Endodermal cell (in vitro differentiated cells): ENCODE results near the gene HIRIP3. TPM values are rescaled to one million over a fixed set of nuclear protein-coding genes. Genes with fewer than 3 reads are reported as not detected.

Experiments
- DNase-seq: peaks from one replicate; pipeline ENCODE4 v3.0.0-alpha.2; 2017
- H3K27ac ChIP-seq: 2 replicates; pipeline ENCODE4 v1.5.1; 2013; ENCODE audit warnings: mild to moderate bottlenecking, low read depth, low read length, moderate library complexity
- H3K27me3 ChIP-seq: 2 replicates; pipeline ENCODE4 v1.6.1; 2013; ENCODE audit warnings: mild to moderate bottlenecking, low read length, moderate library complexity; ENCODE audit not compliant: insufficient read depth, control insufficient read depth, poor library complexity, severe bottlenecking
- H3K36me3 ChIP-seq: 2 replicates; pipeline ENCODE4 v1.7.0; 2013; ENCODE audit warnings: mild to moderate bottlenecking, low read length, moderate library complexity; ENCODE audit not compliant: control insufficient read depth, insufficient read depth
- H3K4me1 ChIP-seq: one replicate; pipeline ENCODE4 v1.7.0; 2013; ENCODE audit warnings: low read length; ENCODE audit not compliant: control insufficient read depth, insufficient read depth
- H3K4me3 ChIP-seq: 2 replicates; pipeline ENCODE4 v1.5.1; 2013; ENCODE audit warnings: mild to moderate bottlenecking, low read length, moderate library complexity
- H3K9ac ChIP-seq: 2 replicates; pipeline ENCODE4 v1.6.1; 2013; ENCODE audit warnings: mild to moderate bottlenecking, low read length, moderate library complexity; ENCODE audit not compliant: poor library complexity, severe bottlenecking; ENCODE audit errors: extremely low read depth
- H3K9me3 ChIP-seq: 2 replicates; pipeline ENCODE4 v1.6.1; 2013; ENCODE audit warnings: mild to moderate bottlenecking, low read length, moderate library complexity; ENCODE audit not compliant: control insufficient read depth
- H3K27ac Mint-ChIP-seq: 2 replicates; pipeline ENCODE4 v1.8.0; 2020; ENCODE audit warnings: mixed read lengths
- H3K27me3 Mint-ChIP-seq: 2 replicates; pipeline ENCODE4 v1.8.0; 2021; ENCODE audit warnings: mild to moderate bottlenecking, mixed read lengths; ENCODE audit not compliant: insufficient read depth
- H3K36me3 Mint-ChIP-seq: 2 replicates; pipeline ENCODE4 v1.8.0; 2020; ENCODE audit warnings: low read depth, mixed read lengths
- H3K4me1 Mint-ChIP-seq: 2 replicates; pipeline ENCODE4 v1.8.0; 2020; ENCODE audit warnings: mixed read lengths
- H3K4me3 Mint-ChIP-seq: 2 replicates; pipeline ENCODE4 v1.8.0; 2020; ENCODE audit warnings: mild to moderate bottlenecking, moderate library complexity, mixed read lengths
- H3K9me3 Mint-ChIP-seq: 2 replicates; pipeline ENCODE4 v1.8.0; 2020; ENCODE audit warnings: mild to moderate bottlenecking, mixed read lengths
- CTCF ChIP-seq: fragments of 200-600 bp; sonication (generic); conservative IDR thresholded peaks from 2 replicates; pipeline ENCODE4 v1.5.0; 2021; ENCODE audit warnings: antibody characterized with exemption, mild to moderate bottlenecking
- WGBS, 2 experiments: methylation state at CpG; one replicate each; pipeline versions ENCODE4 v1.1.5 to v1.1.7; 2013; ENCODE audit warnings: missing lambda C conversion rate in 2 of 2, mixed read lengths in 1 of 2; ENCODE audit not compliant: insufficient coverage in 1 of 2, insufficient read length in 1 of 2; 5-methylcytosine and 5-hydroxymethylcytosine counted together
- total RNA-seq, 2 donors: library from RNA; stranded (reverse); fragmentation: NEBNext Ultra II Directional in 1 of 2; extraction: Animal tissue kit (Norgen Biotek cat#: 25700) in 1 of 2; gene quantifications; 2 replicates in 1 of 2; 3 replicates in 1 of 2; pipeline ENCODE4 v1.2.1, GENCODE V29; 2021

The HIRIP3 gene
- total RNA-seq, 2 donors from 2014 or later: 9.4 to 13.9 TPM

GRCh38 chr16:30004424-30004776 is 9.0 kb upstream of the HIRIP3 start:
- Mint-ChIP-seq H3K4me3 (no peak overlapping the region), H3K27ac (no peak overlapping the region), H3K36me3 (peaks cover 15% of the 10 kb centered on the region), H3K27me3 (peaks cover 14% of the 10 kb centered on the region), H3K9me3 (no peaks in the 10 kb centered on the region), H3K4me1 (no peaks in the 10 kb centered on the region)
- Histone ChIP-seq H3K4me1 (no peaks in the 10 kb centered on the region), H3K9ac (no peak overlapping the region), H3K9me3 (no peaks in the 10 kb centered on the region), H3K27ac (no peak overlapping the region), H3K4me3 (no peak overlapping the region), H3K27me3 (no peaks in the 10 kb centered on the region), H3K36me3 (peaks cover 15% of the 10 kb centered on the region)
- TF ChIP-seq CTCF: no peak
- 94 to 97% methylated on average over 10 to 19 of the region's 19 CpGs for WGBS, 2 experiments
- DNase-seq: no peak

GRCh38 chr16:30003670-30004423 is 8.4 kb upstream of the HIRIP3 start:
- Histone ChIP-seq H3K27me3 (no peaks in the 10 kb centered on the region), H3K9me3 (no peaks in the 10 kb centered on the region), H3K27ac (no peak overlapping the region), H3K4me1 (no peaks in the 10 kb centered on the region), H3K9ac (no peak overlapping the region), H3K4me3 (no peak overlapping the region), H3K36me3 (peaks cover 15% of the 10 kb centered on the region)
- no peak overlapping the region for H3K4me3 Mint-ChIP-seq
- WGBS, 2 experiments: 92 to 98% methylated on average over 13 to 17 of the region's 17 CpGs
- peak overlapping the region; percentile 26 for H3K27ac Mint-ChIP-seq
- DNase-seq: no peak
- H3K27me3 Mint-ChIP-seq: peaks cover 9% of the 10 kb centered on the region
- no peaks in the 10 kb centered on the region for H3K9me3 Mint-ChIP-seq
- H3K4me1 Mint-ChIP-seq: no peaks in the 10 kb centered on the region
- TF ChIP-seq CTCF: no peak
- peaks cover 19% of the 10 kb centered on the region for H3K36me3 Mint-ChIP-seq

- peaks cover 27% of the 10 kb centered on the region for H3K36me3 Mint-ChIP-seq
- Histone ChIP-seq H3K36me3 (peaks cover 20% of the 10 kb centered on the region), H3K4me1 (no peaks in the 10 kb centered on the region), H3K27ac (no peak overlapping the region), H3K9ac (no peak overlapping the region), H3K27me3 (no peaks in the 10 kb centered on the region), H3K9me3 (no peaks in the 10 kb centered on the region), H3K4me3 (no peak overlapping the region)
- H3K27me3 Mint-ChIP-seq: no peaks in the 10 kb centered on the region
- no peak for TF ChIP-seq CTCF
- H3K9me3 Mint-ChIP-seq: no peaks in the 10 kb centered on the region
- no peak overlapping the region for H3K27ac Mint-ChIP-seq
- H3K4me1 Mint-ChIP-seq: no peaks in the 10 kb centered on the region
- WGBS, 2 experiments: 88 to 91% methylated on average over 9 to 19 of the region's 19 CpGs
- no peak overlapping the region for H3K4me3 Mint-ChIP-seq
- no peak for DNase-seq
These were observed 7.4 kb upstream of the HIRIP3 start for GRCh38 chr16:30002614-30003346.
